GM23248 (cell line): Measurements from ENCODE around the gene TCF7L2. TPM values are rescaled to one million over a fixed set of nuclear protein-coding genes. Genes with fewer than 3 reads are reported as not detected.

Experiments used
- DNase-seq: peaks from one replicate; pipeline ENCODE4 v3.0.0-alpha.2; 2015
- H2AFZ ChIP-seq: fragments of 200-600 bp; sonication (generic); 2 replicates; pipeline ENCODE4 v1.6.1; 2016; ENCODE audit warnings: antibody characterized with exemption
- H3F3A ChIP-seq: fragments of 200-600 bp; sonication (generic); 2 replicates; pipeline ENCODE4 v1.6.1; 2016; ENCODE audit warnings: mild to moderate bottlenecking, antibody characterized with exemption, mixed run types; ENCODE audit not compliant: insufficient read depth
- H3K27ac ChIP-seq: fragments of 200-600 bp; sonication (generic); 2 replicates; pipeline ENCODE4 v1.5.1; 2016; ENCODE audit warnings: mild to moderate bottlenecking
- H3K27me3 ChIP-seq: fragments of 200-600 bp; sonication (generic); replicated peaks from 2 replicates; pipeline ENCODE4 v1.6.1; 2016; ENCODE audit warnings: mild to moderate bottlenecking; ENCODE audit not compliant: insufficient read depth
- H3K36me3 ChIP-seq: fragments of 200-600 bp; sonication (generic); 2 replicates; pipeline ENCODE4 v1.6.1; 2016; ENCODE audit warnings: low read depth, mild to moderate bottlenecking
- H3K4me1 ChIP-seq: fragments of 200-600 bp; sonication (generic); 2 replicates; pipeline ENCODE4 v1.6.1; 2016; ENCODE audit warnings: mild to moderate bottlenecking; ENCODE audit not compliant: insufficient read depth
- H3K4me2 ChIP-seq: fragments of 200-600 bp; sonication (generic); one replicate; pipeline ENCODE4 v1.6.1; 2016; ENCODE audit warnings: mild to moderate bottlenecking; ENCODE audit not compliant: unreplicated experiment
- H3K4me3 ChIP-seq: fragments of 200-600 bp; sonication (generic); 2 replicates; pipeline ENCODE4 v1.5.1; 2016; ENCODE audit warnings: mild to moderate bottlenecking
- H3K79me2 ChIP-seq: fragments of 200-600 bp; sonication (generic); 2 replicates; pipeline ENCODE4 v1.6.1; 2016; ENCODE audit warnings: mild to moderate bottlenecking; ENCODE audit not compliant: insufficient read depth
- H3K9ac ChIP-seq: fragments of 200-600 bp; sonication (generic); 2 replicates; pipeline ENCODE4 v1.6.1; 2016; ENCODE audit warnings: mild to moderate bottlenecking
- H3K9me2 ChIP-seq: fragments of 200-600 bp; sonication (generic); 2 replicates; pipeline ENCODE4 v1.6.1; 2016; ENCODE audit warnings: mixed run types, mild to moderate bottlenecking, moderate library complexity; ENCODE audit not compliant: insufficient read depth
- H3K9me3 ChIP-seq: fragments of 200-600 bp; sonication (generic); one replicate; pipeline ENCODE4 v1.6.1; 2017; ENCODE audit warnings: low read depth
- H4K20me1 ChIP-seq: fragments of 200-600 bp; sonication (generic); 2 replicates; pipeline ENCODE4 v1.6.0; 2016; ENCODE audit not compliant: insufficient read depth
- EZH2 ChIP-seq: fragments of 200-600 bp; sonication (generic); IDR thresholded peaks from 2 replicates; pipeline ENCODE4 v1.6.1; 2018; ENCODE audit warnings: antibody characterized with exemption, mild to moderate bottlenecking; ENCODE audit not compliant: insufficient read depth, poor library complexity, severe bottlenecking
- EZH2phosphoT487 ChIP-seq: fragments of 200-600 bp; sonication (generic); IDR thresholded peaks from 2 replicates; pipeline ENCODE4 v1.6.1; 2018; ENCODE audit warnings: antibody characterized with exemption, moderate library complexity, mild to moderate bottlenecking, low read depth; ENCODE audit not compliant: insufficient read depth
- WGBS, 2 experiments: methylation state at CpG; one replicate each; pipeline ENCODE4 v1.1.6; 2015 to 2017; ENCODE audit warnings: low lambda C conversion rate in 2 of 2, low coverage in 1 of 2; ENCODE audit errors: missing lambda C conversion rate in 2 of 2; 5-methylcytosine and 5-hydroxymethylcytosine counted together
- in situ Hi-C: fragments of 300-500 bp; cut with MboI; formaldehyde crosslinking; loops from 2 replicates; pipeline ENCODE4 v1.15.0; 2020
- polyA plus RNA-seq: library from polyadenylated mRNA; unstranded; fragments of >200 nt; fragmentation: Nextera tagmentation; extraction: Ambion mirVana; gene quantifications from 2 replicates; pipeline ENCODE4 v1.2.1, GENCODE V29; 2016
- total RNA-seq: library from RNA; depleted of rRNA; stranded (reverse); fragments of >200 nt; shearing (Covaris generic); gene quantifications from 2 replicates; pipeline ENCODE4 v1.2.3, GENCODE V29; 2014

The TCF7L2 gene
- total and polyA plus RNA-seq, 2 experiments from 2014 or later, result 6.2 to 19.3 TPM

DNA sequence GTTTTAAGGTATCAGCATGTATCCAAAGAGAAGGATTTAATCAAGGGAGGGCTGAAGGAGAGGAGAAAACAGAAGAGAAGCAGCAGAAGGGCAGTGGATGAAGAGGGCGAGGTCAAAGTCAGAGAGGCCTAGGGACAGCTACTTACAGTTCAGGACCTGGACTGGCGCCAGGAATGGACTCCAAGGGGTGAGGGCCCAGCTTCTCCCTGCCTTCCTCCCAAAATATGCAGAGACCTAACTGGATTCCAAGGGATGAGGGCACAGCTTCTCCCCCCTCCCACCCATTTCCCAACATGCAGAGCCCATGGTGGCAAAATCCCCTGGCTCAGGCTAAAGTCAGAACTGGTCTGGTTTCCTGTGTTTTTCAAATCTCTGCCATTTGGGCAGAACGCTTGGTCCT lies 3.4 kb upstream of the TCF7L2 start:
- no peak overlapping the region for H2AFZ ChIP-seq

DNA sequence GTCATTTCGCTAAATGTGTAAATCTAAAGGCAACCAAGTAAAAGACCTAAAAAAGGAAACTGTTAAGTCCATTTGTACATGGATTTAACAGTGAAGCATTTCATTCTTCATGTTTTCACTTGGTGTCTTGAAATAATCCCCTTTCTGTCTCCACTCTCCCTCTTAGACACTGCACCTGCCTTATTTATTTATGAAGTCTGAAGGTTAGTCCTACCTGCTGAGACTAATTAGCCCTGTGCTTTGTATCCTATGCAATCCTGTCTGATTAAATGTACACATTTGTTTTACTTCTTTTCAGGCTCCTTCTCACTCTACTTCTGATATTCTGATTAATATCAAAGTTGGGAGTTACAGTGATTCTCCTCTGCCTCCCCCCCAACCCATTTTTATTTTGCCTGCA lies 1.9 kb upstream of the TCF7L2 start:
- Histone ChIP-seq H3K27ac (no peak overlapping the region), H3K4me3 (no peak overlapping the region), H3F3A (peaks cover 10% of the 10 kb centered on the region; the same call in 1 of the 2 replicates), H3K4me1 (no peaks in the 10 kb centered on the region), H3K27me3 (no peaks in the 10 kb centered on the region), H4K20me1 (no peaks in the 10 kb centered on the region), H3K9me2 (no peaks in the 10 kb centered on the region), H3K4me2 (no peak overlapping the region), H3K36me3 (no peaks in the 10 kb centered on the region), H3K79me2 (peaks cover 26% of the 10 kb centered on the region), H3K9me3 (no peaks in the 10 kb centered on the region), H2AFZ (no peak overlapping the region), H3K9ac (no peak overlapping the region)
- no peak for TF ChIP-seq EZH2phosphoT487
- no peak for TF ChIP-seq EZH2
- WGBS, 2 experiments, result 89 to 97% methylated on average over 1 of the region's 1 CpG
- in situ Hi-C loops, result loop anchor here (10.0 kb wide), 1 partner anchor 223 kb away; no protein-coding TSS in a partner anchor
- DNase-seq, result no peak

More for the DNA sequence above, 3.4 kb upstream of the TCF7L2 start:
- Histone ChIP-seq H3K36me3 (no peaks in the 10 kb centered on the region), H3K4me2 (no peak overlapping the region), H4K20me1 (no peaks in the 10 kb centered on the region), H3K27ac (no peak overlapping the region), H3K4me3 (no peak overlapping the region), H3K4me1 (no peaks in the 10 kb centered on the region), H3K9me2 (no peaks in the 10 kb centered on the region), H3K79me2 (peaks cover 10% of the 10 kb centered on the region), H3K9ac (no peak overlapping the region), H3F3A (peaks cover 10% of the 10 kb centered on the region; the same call in 1 of the 2 replicates), H3K27me3 (no peaks in the 10 kb centered on the region), H3K9me3 (no peaks in the 10 kb centered on the region)
- no peak for DNase-seq
- WGBS, 2 experiments, result 87 to 89% methylated on average over 3 of the region's 3 CpGs
- in situ Hi-C loops, result loop anchor here (10.0 kb wide), 1 partner anchor 222 kb away; no protein-coding TSS in a partner anchor
- no peak for TF ChIP-seq EZH2phosphoT487
- no peak for TF ChIP-seq EZH2

DNA sequence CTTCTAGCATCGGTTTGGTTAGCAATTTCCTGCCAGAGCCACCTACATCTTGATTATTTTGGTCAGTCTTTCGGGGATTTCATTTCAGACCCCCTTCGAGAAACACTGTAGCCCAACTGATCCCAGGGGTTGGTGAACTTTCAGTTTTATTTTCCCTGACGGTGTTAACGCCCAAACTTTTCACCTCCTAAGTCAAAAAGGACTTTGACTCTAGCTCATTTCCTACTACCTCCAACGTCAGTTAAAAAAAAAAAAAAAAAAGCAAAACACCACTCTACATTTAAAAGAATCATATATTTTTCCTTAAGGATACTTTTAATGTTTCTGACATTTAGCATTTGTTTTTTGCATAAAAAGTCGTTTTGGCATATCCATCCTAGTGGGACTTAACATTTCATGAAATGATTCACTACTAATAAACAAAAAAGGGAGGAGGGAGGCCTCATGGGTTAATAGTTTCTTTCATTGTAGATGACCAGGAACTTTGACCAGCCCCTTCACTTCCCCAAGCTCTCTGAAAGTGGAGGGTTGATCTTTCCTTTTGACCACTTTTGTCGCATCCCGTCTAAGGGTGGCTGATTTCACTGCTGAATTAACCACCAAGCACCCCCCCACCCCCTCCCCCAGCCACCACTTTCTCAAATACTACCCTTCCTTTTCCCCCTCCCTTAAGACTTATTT lies 764 bp upstream of the TCF7L2 start:
- peak overlapping the region; percentile 96 for H3K9ac ChIP-seq
- peaks cover 36% of the 10 kb centered on the region for H3K79me2 ChIP-seq
- peaks cover 11% of the 10 kb centered on the region; the same call in 1 of the 2 replicates for H3F3A ChIP-seq
- no peaks in the 10 kb centered on the region for H3K27me3 ChIP-seq
- H2AFZ ChIP-seq, result peak overlapping the region; percentile 65; the same call in 1 of the 2 replicates
- 39 to 54% methylated on average over 7 to 9 of the region's 9 CpGs for WGBS, 2 experiments
- H3K36me3 ChIP-seq, result no peaks in the 10 kb centered on the region
- peaks cover 8% of the 10 kb centered on the region for H3K4me1 ChIP-seq
- H3K27ac ChIP-seq, result peak overlapping the region; percentile 29; the same call in 1 of the 2 replicates
- TF ChIP-seq EZH2phosphoT487 (no peak), EZH2 (no peak)
- no peaks in the 10 kb centered on the region for H4K20me1 ChIP-seq
- H3K9me2 ChIP-seq, result no peaks in the 10 kb centered on the region
- peak; percentile 59 for DNase-seq
- peak overlapping the region; percentile 77 for H3K4me2 ChIP-seq
- H3K9me3 ChIP-seq, result no peaks in the 10 kb centered on the region
- peak overlapping the region; percentile 88 for H3K4me3 ChIP-seq
- in situ Hi-C loops, result loop anchor here (10.0 kb wide), 1 partner anchor 224 kb away; no protein-coding TSS in a partner anchor

DNA sequence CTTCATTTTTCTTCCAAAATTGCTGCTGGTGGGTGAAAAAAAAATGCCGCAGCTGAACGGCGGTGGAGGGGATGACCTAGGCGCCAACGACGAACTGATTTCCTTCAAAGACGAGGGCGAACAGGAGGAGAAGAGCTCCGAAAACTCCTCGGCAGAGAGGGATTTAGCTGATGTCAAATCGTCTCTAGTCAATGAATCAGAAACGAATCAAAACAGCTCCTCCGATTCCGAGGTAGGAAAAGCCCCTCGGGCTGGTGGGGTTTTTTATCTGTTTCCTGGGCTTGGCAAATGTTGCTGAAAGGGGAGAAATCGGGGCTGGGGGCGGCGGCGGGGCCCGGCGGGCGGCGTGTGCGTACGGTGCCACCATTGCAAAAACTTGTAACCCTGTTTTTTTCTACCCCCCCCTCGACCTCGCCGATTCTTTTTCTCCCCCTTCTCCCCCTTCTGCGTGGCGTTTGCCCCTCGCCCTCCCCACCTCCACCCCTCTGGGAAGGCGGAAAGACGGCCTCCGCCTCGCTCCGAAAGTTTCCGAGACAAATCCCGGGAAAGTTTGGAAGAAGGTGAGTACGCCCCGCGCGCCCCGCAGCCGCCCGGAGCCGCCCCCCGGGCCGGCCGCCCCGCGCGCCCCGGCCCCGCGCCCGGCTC lies 789 bp downstream of the TCF7L2 start:
- in situ Hi-C loops, result loop anchor here (10.0 to 25.0 kb wide), 3 partner anchors 174 to 436 kb away; no protein-coding TSS in a partner anchor
- TF ChIP-seq EZH2phosphoT487, result no peak
- no peak for TF ChIP-seq EZH2
- Histone ChIP-seq H3K36me3 (no peaks in the 10 kb centered on the region), H4K20me1 (no peaks in the 10 kb centered on the region), H3K9me2 (no peaks in the 10 kb centered on the region), H3K27ac (peak overlapping the region; percentile 92), H3K27me3 (no peaks in the 10 kb centered on the region), H3K4me1 (peaks cover 22% of the 10 kb centered on the region), H3F3A (peaks cover 27% of the 10 kb centered on the region), H3K9ac (peak overlapping the region; percentile 96), H3K4me3 (peak overlapping the region; percentile 88), H3K79me2 (peaks cover 52% of the 10 kb centered on the region), H2AFZ (0 out of 2 replicates have a peak overlapping the region, but pooled peaks have one; percentile 25), H3K9me3 (no peaks in the 10 kb centered on the region), H3K4me2 (peak overlapping the region; percentile 92)
- peak; percentile 73 for DNase-seq
- WGBS, 2 experiments, result 2 to 3% methylated on average over 17 to 53 of the region's 56 CpGs
